Measurements from ENCODE around the gene MCMBP.
"Not testable (repeated sequence)": the region's sequence is repeated elsewhere in the genome, so short reads cannot be mapped to it uniquely, and the experiment has no call there.

The MCMBP gene

GRCh38 chr10:119872860-119873681, 428 bp upstream of the MCMBP start:
- no peak for DNase-seq (ENCODE audit: low read depth)

GRCh38 chr10:119871881-119872609, 598 bp downstream of the MCMBP start:
- no peak for DNase-seq (ENCODE audit: low read depth)

GRCh38 chr10:119869398-119869797, 3.2 kb downstream of the MCMBP start:
- DNase-seq (ENCODE audit: low read depth): not testable (repeated sequence)

GRCh38 chr10:119867317-119867716, 5.3 kb downstream of the MCMBP start:
- DNase-seq (ENCODE audit: low read depth): no peak

- no peak for DNase-seq (ENCODE audit: low read depth)
Observed at GRCh38 chr10:119865699-119866240, 6.9 kb downstream of the MCMBP start.

GRCh38 chr10:119863951-119864565, 8.6 kb downstream of the MCMBP start:
- DNase-seq (ENCODE audit: low read depth): no peak

- no peak for DNase-seq (ENCODE audit: low read depth)
Observed at GRCh38 chr10:119862524-119862923, 10.1 kb downstream of the MCMBP start.

- DNase-seq (ENCODE audit: low read depth): no peak
Observed at GRCh38 chr10:119860866-119861607, 11.6 kb downstream of the MCMBP start.

GRCh38 chr10:119859420-119860258, 13.0 kb downstream of the MCMBP start:
- DNase-seq (ENCODE audit: low read depth): no peak

GRCh38 chr10:119858063-119858462, 14.6 kb downstream of the MCMBP start:
- DNase-seq (ENCODE audit: low read depth): no peak

GRCh38 chr10:119853574-119853973, 19.1 kb downstream of the MCMBP start:
- DNase-seq (ENCODE audit: low read depth): no peak

GRCh38 chr10:119852822-119853221, 19.8 kb downstream of the MCMBP start:
- DNase-seq (ENCODE audit: low read depth): no peak

- no peak for DNase-seq (ENCODE audit: low read depth)
Observed at GRCh38 chr10:119852277-119852676, 20.4 kb downstream of the MCMBP start.

- DNase-seq (ENCODE audit: low read depth): no peak
Observed at GRCh38 chr10:119849944-119850343, 22.7 kb downstream of the MCMBP start.

- DNase-seq (ENCODE audit: low read depth): peak; percentile 57
Observed at GRCh38 chr10:119849031-119849789, 23.4 kb downstream of the MCMBP start.

GRCh38 chr10:119845656-119846055, 27.0 kb downstream of the MCMBP start:
- DNase-seq (ENCODE audit: low read depth): no peak

- DNase-seq (ENCODE audit: low read depth): no peak
Observed at GRCh38 chr10:119834188-119834587, 38.5 kb downstream of the MCMBP start.

GRCh38 chr10:119832951-119833350, 39.7 kb downstream of the MCMBP start:
- no peak for DNase-seq (ENCODE audit: low read depth)

GRCh38 chr10:119831656-119832055, 41.0 kb downstream of the MCMBP start:
- no peak for DNase-seq (ENCODE audit: low read depth)

GRCh38 chr10:119830851-119831250, 41.8 kb downstream of the MCMBP start:
- DNase-seq (ENCODE audit: low read depth): no peak

Data from HS-5 (cell line).